HTERT RPE-1 (cell line): Measurements from ENCODE around the gene LENEP.

Experiments used
- in situ Hi-C: fragments of 300-500 bp; cut with MboI; formaldehyde crosslinking; loops from 4 replicates; pipeline ENCODE4 v1.14.3; 2020; ENCODE audit warnings: low sequenced_read_pairs

The LENEP gene, protein sequence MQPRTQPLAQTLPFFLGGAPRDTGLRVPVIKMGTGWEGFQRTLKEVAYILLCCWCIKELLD

GRCh38 chr1:154993572-154994268 is at the start of gene LENEP:
TSS of gene LENEP (plus strand) at chr1:154993586. CDS start at chr1:154993608, 22 bp downstream.
- in situ Hi-C loops: no loop called here

DNA sequence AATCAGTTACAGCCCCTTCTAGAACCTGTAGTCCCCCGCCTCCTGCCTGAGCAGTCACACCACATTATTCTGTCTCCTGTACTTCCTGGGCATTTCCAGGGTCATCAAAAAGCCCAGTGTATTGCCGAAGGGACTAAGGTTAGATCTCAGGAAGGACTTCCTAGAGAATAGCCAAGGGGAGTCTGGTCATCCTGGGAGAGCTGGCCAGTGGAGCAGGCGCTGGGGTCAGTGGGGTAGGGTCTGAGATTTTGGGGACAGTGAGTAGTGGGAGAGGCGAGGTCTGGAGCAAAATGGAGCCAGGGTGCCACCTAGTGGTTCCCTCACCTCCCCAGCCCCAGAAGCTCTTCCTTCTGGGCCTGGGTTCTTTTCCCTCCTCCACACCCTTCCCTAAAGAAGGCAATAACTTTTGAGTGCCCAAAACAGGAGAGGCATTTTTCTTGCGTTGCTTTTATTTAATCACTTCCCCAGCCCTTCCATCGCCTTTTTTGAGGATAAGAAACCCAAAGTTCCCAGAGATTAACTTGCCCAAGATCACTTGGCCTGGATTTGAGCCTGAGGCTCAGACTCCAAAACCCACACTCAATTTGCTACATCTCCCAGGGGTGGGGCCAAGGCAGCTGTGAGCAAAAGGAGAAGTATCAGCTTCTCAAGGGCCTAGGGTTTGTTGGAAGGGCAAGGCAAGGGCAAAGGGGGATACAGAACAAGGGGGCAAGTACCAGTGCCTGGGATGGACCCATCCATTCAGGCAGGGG is 49.6 kb upstream of the LENEP start:
- in situ Hi-C loops: no loop called here

- in situ Hi-C loops: no loop called here
Observed at GRCh38 chr1:154944401-154945159, 48.8 kb upstream of the LENEP start.

- in situ Hi-C loops: no loop called here
Observed at GRCh38 chr1:154945160-154945961, 48.0 kb upstream of the LENEP start.

DNA sequence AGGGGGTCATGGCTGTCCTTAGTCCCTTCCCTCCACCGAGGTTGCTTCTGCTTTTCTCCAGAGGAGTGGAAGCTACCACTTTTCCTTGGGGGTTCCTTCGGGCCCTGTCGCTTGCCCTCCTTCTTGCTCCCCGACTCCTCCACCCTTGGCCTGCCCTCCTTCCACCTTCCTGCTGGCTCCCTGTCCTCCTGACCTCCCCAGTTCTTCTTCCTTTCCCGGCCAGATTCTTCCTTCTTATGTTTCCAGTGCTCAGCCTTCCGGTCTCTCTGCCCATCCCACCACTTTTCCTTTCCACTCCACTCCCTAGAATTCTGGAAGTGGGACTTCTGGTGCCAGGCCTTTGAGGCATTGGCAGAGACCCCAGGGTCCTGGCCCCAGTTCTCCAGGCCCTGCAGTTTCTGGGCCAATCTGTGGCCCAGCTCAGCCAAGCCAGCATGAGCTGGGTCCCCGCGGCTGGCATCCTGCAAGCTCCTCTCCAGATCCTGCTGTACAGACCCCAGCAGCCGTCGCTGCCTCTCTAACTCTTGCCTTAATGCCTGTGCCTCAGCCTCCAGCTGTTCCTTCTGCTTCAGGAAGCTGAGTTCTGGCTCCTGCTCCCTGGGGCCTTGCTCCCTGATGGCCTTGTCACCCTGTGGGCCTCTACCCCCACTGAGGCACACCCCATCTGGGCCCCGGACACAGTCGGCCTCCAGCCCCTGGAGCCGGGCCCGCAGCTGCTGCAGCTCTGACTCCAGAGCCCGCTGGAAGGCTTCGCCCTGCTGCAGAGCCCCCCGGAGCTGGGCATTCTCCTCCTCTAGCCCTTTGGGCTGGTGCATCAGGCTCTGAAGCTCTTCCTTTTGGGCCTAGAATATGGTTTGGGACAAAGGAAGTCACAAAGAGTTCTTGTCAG is 47.2 kb upstream of the LENEP start:
- in situ Hi-C loops: no loop called here

- in situ Hi-C loops: no loop called here
Observed at GRCh38 chr1:154948079-154948478, 45.3 kb upstream of the LENEP start.

GRCh38 chr1:154951901-154952657 is 41.3 kb upstream of the LENEP start:
- in situ Hi-C loops: no loop called here

DNA sequence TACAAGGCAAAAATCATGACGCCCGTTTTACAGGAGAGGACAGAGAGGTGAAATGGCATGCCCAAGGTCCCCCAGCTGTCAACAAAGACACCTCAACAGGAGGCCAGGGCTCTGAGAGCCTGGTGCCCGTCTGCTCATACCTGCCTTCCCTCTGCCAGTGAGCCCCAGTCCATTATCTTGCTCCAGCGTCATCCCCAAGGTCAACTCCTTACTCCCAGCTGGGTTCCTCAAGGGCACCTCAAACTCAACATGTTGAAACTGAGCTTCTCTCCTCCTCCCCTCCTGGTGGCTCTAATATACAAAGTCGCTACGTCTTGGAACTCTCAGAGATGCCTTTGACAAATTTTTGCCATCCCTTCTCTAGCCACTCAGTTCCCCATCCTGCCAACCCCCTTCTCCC is 40.7 kb upstream of the LENEP start:
- in situ Hi-C loops: no loop called here

GRCh38 chr1:154953611-154954038 is 39.8 kb upstream of the LENEP start:
- in situ Hi-C loops: no loop called here

GRCh38 chr1:154954541-154954940 is 38.8 kb upstream of the LENEP start:
- in situ Hi-C loops: no loop called here

- in situ Hi-C loops: no loop called here
Observed at GRCh38 chr1:154955039-154955717, 38.2 kb upstream of the LENEP start.

DNA sequence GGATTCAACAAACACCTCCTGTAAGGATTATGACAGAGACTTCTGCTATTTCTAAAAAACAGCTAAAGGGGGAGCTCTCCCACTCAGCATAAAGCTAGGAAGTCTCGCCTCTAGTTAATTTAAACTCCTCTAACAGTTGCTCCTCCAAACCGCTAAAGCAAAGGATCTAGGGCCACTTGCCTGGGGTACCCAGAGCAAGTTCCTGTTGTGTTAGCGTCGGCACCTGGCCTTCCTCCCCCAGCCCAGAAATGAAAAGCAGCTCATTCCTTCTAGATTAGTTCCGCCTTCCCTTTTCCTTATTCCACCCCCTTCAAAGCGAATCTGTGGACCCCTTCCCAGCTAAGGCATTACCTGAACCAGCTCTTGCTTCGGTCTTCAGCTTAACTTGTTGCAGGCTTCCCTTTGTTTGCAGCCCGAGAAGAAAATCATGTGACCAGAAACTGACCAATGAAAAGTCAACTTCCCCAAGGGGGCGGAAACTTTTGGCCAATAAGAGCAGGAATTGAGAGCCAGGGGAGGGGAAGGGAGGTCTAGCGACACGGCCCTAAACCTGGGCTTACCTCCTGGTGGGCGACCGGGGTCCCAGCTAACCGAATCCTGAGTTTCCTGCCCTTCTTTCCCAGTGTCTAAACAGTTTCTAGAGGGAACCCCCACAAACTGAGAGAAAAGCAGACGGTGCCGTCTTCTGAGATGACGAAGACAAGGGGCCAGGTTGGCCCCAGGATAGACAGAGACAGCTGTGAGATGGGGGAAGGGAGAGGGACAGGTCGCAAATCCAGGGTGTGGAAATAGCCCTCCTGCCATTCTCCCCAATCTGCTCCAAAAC is 37.5 kb upstream of the LENEP start, which contains the start of gene PBXIP1:
PBXIP1 (minus strand) TSS at position 382 of the 826 bp plus-strand sequence. CDS start 2,378 bp downstream, outside the sequence.
- in situ Hi-C loops: no loop called here

DNA sequence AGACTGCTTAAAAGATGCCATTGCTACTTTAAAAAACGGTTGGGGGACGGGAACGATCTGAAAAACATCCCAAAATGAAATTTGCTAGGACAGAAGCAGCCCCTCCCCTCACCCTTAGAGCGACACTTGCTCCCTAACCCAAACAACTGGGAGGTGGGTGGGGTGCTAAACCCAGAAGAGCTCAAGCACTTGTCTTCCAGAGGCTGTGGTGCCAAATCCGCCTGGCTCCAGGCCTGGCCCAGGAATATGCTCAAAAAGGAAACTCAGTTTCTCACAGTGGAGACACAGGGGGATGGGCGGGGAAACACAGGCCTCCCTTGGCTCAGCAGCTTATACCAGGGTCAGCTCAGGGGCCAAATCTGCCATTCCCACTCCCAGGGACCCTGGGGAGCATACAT is 36.8 kb upstream of the LENEP start:
- in situ Hi-C loops: no loop called here

DNA sequence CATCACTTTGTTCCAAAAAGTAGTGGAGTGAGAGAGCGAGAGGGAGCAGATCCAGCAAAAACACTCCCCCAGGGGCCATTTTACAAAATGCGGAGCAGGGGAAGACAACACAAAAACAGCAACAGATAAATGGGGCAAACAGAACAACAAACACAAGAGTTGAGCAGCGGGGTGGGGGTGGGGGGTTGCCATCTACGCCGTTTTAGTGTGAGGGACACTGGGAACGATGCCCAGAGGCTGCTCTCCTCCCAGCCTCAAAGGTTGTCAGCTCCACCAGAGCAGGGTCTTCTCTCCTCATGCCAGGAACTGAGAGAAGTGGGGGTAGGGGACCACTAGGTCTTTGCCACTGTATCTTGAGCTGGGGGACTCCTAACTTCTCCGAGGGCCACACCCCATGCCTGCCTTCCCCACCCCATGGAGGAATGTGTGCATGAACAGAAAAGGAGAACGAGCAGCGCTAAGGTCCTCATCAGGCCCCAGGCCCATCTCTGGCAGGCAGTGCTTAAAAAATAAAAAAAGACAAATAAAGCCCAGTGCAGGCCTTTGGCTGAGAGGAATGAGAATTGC is 36.2 kb upstream of the LENEP start:
- in situ Hi-C loops: no loop called here

DNA sequence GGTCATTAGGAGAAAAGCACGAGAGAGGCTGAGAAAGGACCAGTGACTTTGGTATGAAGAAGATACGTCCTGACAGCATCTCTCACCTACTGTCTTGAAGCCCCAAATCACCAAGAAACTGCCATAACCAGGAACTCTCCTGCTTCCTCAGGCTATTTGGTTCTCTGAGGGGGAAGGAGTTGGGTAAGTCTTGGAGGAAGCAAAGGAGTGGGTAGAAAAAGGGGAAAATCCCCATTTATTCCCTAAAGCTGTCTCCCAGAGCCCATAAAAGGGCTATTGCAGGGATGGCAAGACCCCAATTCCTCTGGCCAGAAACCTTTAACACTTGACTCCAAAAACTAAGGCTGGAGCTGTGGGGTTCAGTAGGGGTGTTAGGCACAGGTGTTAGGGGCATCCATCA is 35.4 kb upstream of the LENEP start:
- in situ Hi-C loops: no loop called here

GRCh38 chr1:154958681-154959425 is 34.5 kb upstream of the LENEP start:
- in situ Hi-C loops: no loop called here
